ENCODE data around the gene C1orf226. TPM values are rescaled to one million over a fixed set of nuclear protein-coding genes. Genes with fewer than 3 reads are reported as not detected.

The C1orf226 gene
- total and polyA plus RNA-seq, 10 of the 15 experiments (the other 5 are each of a cell fraction or from before 2014, with no cell fraction given): not detected

DNA sequence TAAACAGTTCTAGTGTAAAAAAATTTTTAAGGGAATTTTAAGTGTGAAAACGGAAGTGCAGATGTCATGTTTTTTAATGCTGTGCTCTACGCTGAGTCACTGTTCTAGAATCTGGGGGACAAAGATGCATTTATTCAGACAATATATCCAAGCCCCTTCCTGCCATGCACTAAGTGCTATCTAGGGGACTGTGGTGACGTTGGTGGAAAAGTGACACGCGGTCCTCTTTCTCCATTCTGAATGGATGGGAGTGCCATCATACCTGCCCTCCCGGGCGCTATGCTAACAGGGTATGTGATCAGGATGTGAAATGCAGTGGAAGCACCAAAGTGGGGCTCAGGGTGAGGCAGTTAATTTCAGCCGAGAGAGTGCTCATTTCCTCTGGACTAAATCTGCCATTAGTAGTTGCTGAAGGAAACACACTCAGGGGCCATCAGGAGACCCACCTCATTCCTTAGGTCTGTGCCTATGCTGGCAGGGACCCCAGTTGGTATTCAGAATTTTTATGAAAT is 6.6 kb downstream of the C1orf226 start (continued):
- TF ChIP-seq E4F1 (IDR thresholded peaks at IDR 0.05; ENCODE audit: borderline replicate concordance, partially characterized antibody): no peak
- no peak for TF ChIP-seq HDAC6 (IDR thresholded peaks at IDR 0.05; ENCODE audit: unreplicated experiment)
- TF ChIP-seq SIX5 (IDR thresholded peaks at IDR 0.05; ENCODE audit: low read depth, low read length, severe bottlenecking): no peak
- TF ChIP-seq BHLHE40 (IDR thresholded peaks at IDR 0.05; ENCODE audit: borderline replicate concordance in 1 of 2, low read depth in 2 of 2, low read length in 1 of 2): no peak
- TF ChIP-seq SUPT20H (IDR thresholded peaks at IDR 0.05; ENCODE audit: borderline replicate concordance, control insufficient read depth, low read depth, low read length): no peak
- TF ChIP-seq SIN3A (IDR thresholded peaks at IDR 0.05; ENCODE audit: low read depth, low read length): no peak
- TF ChIP-seq ZNF274 (IDR thresholded peaks at IDR 0.05; ENCODE audit: insufficient read depth, insufficient read length): no peak
- TF ChIP-seq CBX5 (IDR thresholded peaks at IDR 0.05; ENCODE audit: low read depth): no peak
- no peak for TF ChIP-seq CEBPZ (IDR thresholded peaks at IDR 0.05; ENCODE audit: low read depth, low read length)
- TF ChIP-seq, protein P1, sequence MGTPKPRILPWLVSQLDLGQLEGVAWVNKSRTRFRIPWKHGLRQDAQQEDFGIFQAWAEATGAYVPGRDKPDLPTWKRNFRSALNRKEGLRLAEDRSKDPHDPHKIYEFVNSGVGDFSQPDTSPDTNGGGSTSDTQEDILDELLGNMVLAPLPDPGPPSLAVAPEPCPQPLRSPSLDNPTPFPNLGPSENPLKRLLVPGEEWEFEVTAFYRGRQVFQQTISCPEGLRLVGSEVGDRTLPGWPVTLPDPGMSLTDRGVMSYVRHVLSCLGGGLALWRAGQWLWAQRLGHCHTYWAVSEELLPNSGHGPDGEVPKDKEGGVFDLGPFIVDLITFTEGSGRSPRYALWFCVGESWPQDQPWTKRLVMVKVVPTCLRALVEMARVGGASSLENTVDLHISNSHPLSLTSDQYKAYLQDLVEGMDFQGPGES (IDR thresholded peaks at IDR 0.05): no peak
- TF ChIP-seq HCFC1 (IDR thresholded peaks at IDR 0.05; ENCODE audit: low read length): no peak
